Medulla oblongata (tissue), 1 donor: ENCODE results near the gene NCK2.
"Not testable (repeated sequence)": the region's sequence is repeated elsewhere in the genome, so short reads cannot be mapped to it uniquely, and the experiment has no call there.

Experiments
- DNase-seq: peaks from one replicate; pipeline ENCODE4 v3.0.0-alpha.2; 2015; ENCODE audit errors: extremely low spot score

NCK2 gene

GRCh38 chr2:105756435-105756834, 11.7 kb downstream of the NCK2 start:
- DNase-seq, result no peak

- not testable (repeated sequence) for DNase-seq
These were observed 12.2 kb downstream of the NCK2 start for GRCh38 chr2:105756865-105757264.

DNA sequence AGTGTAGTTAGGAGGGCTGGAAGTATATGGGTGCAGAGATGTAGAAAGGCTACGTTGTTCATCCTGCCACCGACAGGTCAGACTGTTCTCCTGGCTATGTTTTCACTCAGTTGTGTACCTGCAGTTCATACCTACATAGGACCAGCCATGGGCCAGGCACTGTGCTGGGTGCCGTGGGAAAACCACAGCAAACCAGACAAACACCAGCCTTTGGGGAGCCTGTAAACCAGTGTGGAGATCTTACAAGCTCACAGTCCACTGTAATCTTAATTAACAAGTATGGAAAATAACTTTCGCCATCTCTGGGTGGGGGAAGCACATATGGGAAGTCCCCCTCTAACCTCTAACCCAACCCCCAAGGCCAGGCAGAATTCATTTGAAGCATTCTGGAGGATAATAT, 12.7 kb downstream of the NCK2 start:
- DNase-seq, result no peak

DNA sequence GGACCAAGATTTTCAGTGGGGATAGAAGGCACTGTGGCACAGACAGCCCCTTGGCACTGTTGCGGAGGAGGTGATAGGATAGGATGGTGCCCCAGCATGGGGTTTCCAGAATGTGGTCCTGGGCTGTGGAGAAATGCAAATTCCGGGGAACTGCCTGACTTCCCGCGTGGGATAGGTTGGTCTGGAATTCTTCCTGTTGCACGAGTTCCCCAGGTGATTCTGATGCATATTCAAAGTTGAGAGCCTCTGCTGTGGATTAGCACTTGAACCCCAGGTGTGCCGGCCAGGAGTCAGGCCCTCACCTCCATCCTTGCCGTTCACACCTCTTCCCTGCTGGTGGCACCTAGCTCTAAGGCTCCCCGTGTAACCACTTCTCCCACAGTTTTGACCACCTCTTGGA, 15.5 kb downstream of the NCK2 start:
- no peak for DNase-seq

- DNase-seq, result no peak
These were observed 16.1 kb downstream of the NCK2 start for GRCh38 chr2:105760639-105761337.

DNA sequence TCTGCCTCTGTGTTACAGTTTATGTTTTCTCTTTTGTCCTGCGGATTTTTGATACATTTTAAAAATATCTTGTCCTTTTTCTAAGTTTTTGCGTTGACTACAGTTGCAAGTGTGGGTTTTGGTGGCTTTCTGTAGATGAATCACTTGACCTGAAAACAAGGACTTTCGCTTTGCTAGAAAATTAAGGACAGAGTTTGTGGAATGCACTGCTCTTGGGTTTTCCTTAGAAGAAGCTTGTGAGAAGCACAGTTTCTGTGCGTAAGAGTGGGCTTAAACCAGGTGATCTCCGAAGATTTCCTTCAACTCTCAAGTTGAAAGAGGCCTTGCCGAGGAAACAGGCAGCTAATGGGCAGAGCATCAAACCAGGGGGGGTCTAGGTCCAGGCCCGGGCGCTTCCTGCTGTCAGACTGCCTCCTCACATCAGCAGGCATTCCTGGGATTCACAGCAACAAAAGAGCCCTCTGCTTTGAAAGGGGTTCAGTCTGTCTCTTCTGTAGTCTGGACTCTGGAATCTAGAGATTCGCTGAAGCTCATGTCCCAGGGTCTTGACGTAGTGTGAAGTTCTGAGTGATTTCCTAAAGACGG, 17.3 kb downstream of the NCK2 start:
- DNase-seq, result no peak

DNA sequence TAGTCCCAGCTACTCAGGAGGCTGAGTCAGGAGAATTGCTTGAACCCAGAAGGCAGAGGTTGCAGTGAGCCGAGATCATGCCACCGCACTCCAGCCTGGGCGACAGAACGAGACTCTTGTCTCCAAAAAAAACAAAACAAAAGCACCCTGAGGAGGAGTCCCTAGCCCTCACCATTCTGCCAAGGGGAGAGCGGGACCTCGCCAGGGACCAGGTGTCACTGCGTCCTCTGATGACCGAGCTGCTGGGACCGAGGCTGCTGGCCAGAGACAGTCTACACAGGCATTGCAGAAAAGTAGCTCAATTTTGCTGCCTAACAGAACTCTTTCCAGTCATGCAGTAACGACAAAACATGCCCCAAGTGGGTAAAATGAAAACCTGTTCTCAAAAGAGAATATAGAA, 18.4 kb downstream of the NCK2 start:
- no peak for DNase-seq

GRCh38 chr2:105764059-105764458, 19.3 kb downstream of the NCK2 start:
- DNase-seq, result no peak

DNA sequence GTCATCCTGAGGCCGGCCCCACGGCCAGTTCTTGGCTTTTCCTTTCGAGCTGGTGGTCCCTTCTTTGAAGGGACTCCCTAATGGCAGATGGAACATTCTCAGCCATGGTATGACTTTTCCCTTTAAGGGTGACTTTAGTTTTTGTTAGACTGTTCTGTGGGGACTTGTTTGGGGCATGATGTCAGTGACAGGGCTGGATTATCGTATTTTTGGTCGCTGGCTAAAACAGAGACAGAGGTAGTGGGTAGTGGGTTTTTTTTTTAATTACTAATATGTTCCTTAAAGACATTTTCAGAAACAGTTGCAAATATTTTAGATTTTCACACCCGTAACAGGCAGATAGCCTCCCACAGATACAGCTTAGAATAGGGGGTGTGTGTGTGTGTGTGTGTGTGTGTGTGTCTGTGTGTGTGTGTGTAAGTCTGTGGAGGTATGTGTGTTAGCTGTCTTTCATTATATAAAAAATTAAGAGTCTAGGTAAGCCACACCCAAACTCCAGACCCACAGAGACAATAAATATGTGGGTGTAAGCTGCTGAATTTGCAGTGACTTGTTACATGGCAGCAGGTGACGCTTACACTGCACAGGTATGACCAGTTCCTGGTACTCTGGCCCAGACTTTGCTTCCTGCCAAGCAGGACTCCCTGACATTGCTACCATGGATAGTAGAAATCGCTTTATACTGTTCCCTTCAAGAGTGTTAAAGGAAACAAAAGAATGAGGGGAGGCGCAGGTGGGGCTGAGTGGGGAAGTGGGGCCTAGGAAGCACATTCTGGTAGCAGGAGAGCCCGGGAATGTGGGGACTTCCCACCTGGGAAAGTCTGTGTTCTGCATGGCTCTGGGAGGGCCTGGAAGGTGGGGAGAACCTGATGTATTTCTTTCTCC, 20.9 kb downstream of the NCK2 start:
- DNase-seq, result no peak

- no peak for DNase-seq
These were observed 21.7 kb downstream of the NCK2 start for GRCh38 chr2:105766300-105766866.

- DNase-seq, result no peak
These were observed 23.5 kb downstream of the NCK2 start for GRCh38 chr2:105768176-105768575.

GRCh38 chr2:105768961-105769452, 24.3 kb downstream of the NCK2 start:
- DNase-seq, result no peak

DNA sequence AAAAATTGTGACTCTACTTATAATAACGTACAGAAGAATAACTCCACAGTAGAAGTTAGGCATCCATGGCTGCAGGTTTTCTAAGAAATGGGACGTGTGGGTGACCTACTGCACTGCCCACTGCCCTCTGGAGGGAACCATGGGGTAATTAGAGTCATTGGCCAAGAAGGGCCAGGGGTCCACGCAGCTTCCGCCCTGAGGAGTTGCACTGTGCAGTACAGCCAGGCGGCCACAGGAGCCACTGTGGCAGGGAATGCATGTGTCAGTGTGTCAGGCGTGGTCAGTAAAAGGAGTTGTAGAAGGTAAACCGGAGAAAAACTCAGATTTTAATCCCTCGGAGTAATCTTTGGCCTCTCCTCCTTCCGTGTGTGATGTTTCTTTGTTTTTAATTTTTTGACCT, 24.8 kb downstream of the NCK2 start:
- no peak for DNase-seq

- DNase-seq, result no peak
These were observed 25.4 kb downstream of the NCK2 start for GRCh38 chr2:105770149-105770548.

DNA sequence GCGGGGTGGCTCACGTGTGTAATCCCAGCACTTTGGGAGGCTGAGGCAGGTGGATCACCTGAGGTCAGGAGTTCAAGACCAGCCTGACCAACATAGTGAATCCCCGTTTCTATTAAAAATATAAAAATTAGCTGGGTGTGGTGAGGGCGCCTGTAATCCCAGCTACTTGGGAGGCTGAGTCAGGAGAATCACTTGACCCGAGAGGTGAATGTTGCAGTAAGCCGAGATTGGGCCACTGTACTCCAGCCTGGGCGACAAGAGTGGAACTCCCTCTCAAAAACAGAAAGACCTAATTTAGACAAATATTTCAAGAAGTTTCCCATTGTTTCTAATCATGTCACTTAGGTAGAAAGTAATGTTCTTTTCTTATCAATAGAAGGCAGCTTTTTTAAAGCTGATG, 26.6 kb downstream of the NCK2 start:
- not testable (repeated sequence) for DNase-seq

DNA sequence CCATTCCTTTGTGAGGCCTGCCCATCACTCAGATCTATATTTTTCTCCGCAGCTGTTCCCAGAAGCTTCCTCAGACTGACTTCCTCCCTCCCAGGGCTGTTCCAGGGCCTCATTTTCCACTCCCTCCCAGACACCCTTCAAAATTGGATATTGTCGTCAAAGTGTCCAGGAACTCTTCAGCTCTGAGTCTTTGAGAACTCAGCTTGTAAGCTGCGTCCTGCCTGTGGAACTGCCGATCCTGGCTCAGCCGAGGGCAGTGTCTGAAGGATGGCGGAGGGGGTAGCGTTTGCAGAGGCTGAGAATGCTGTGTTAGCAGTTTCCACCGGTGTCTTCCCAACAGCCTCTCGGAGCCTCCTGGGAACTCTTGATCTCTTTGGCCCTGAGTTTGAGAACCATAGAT, 27.1 kb downstream of the NCK2 start:
- no peak for DNase-seq

DNA sequence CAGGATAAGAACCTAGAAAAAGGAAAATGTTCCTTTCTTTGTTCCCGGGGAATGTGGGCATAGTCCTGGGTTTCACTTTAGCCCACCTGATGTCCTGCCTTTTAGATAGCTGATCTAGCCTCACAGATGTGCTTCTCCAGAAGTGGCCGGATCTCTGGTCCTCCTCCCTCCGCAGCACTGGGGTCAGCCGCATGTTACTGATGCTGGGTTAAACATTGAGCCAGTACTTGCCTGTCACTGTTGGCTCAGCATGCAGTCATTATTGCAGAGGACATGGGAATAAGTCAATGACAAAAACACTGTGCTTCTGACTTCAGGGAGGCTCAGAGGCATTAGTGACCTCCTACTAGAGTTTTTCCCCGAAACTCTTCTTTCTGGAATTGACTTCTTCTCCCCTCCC, 27.6 kb downstream of the NCK2 start:
- no peak for DNase-seq

DNA sequence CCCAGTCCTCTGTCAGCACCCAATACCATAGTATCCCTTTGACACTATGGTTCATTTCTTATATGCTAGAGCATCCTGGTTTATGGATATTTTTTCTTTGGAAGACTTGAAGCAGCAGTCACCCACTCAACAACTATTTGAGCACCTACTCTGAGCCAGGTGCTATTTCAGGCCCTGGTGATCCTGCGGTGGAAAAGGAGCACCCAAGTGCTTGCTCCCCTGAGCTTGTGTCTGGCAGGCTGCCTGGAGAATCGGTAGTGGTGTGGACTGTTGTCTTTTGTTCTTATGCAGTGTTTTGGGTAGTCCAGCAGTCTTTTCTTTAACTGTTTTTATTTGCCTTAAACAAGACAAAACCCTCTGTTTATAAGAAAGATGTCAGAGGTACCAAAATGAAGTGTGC, 28.9 kb downstream of the NCK2 start:
- DNase-seq, result no peak

- no peak for DNase-seq
These were observed 30.1 kb downstream of the NCK2 start for GRCh38 chr2:105774781-105775337.

DNA sequence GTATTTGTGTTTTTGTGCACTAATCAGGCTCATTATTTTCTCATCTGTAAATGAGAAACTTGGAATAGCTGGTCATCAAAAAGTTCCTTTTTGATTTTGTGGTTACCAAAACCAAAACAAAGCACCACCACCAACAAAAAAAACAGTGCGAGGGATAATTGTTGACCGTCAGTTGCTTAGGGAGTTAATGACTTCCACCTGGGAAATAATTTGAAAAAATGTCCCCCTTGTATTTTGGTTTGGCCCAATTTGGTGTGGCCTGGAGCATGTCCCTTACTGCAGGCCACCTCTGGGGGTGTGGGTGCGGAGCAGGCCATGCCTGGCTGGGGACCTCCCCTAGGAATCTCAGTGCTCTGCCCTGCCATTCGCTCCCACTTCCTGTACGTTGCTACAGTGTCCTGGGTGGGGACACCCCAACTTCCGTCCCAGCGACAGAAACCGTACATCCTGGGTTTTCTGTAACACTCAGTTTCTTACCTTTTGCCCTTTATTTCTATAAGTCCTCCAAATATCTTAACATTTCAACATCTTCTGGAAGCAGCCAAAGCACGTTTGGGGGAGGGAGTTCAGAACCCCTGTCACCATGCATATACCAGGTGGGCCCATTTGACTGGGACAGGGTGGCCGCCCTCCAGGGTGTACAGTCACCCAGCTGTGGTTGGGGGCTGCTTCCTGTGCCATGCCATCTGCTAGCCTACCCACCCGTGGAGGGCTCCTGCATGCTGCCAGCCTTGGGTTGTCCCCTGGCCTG, 31.3 kb downstream of the NCK2 start:
- no peak for DNase-seq

DNA sequence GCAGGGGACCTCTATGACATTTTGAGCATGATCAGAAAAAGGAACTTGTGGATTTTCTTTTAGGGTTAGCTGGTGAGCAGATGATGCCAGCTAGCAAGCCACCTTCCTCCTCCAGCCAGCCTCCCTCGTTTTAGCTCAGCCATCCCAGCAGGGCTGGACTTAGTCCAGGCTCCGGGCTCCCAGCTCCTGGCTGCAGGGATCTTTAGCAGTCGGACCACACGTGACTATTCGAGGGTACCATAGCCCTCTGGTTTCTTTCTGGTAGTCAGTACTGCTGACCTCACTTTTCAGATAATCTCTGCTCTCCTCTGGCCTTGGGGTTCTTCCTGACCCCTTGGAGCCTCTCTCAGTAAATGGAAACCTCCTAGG, 31.8 kb downstream of the NCK2 start:
- DNase-seq, result no peak
